ENCODE data around the gene PTPRQ. TPM values are rescaled to one million over a fixed set of nuclear protein-coding genes. Genes with fewer than 3 reads are reported as not detected.

The PTPRQ gene
- total and polyA plus RNA-seq, 2 of the 8 experiments (the other 6 are each of a cell fraction or from before 2014, with no cell fraction given) = not detected

DNA sequence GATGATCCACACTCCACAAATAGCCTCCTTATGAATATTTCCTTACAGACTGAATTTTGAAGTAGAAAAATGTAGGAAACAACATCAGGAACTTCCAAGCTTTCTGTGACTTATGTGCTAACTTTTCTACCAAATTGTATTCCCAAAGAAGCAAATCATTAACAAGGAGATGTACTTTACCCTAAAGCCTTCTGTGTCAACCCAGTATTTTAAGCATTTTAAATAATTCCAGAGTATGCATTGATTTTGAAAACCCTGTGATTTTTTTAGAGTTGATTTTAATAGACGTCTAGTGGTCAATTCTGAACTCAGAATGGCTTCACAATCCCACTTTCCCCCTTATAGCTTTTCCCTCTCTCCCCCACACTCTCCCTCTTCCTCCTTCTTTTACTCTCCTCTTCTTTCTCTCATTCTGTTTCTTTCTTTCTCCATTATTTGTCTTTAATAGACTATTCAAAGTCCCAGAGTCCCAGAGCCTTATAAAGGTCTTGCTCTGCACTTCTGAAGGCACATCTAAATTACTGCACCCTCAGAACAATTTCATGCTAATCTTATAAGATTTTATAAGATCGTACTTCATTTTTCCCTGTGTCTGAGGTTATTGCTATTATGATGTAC lies 253.3 kb downstream of the PTPRQ start:
- H2BK5ac ChIP-seq (ENCODE audit: low read depth, low read length) = no peak overlapping the region
- FAIRE-seq = no peak
- no peak overlapping the region for H3K18ac ChIP-seq (ENCODE audit: extremely low read depth, low read length)
- ChIA-PET CTCF (ENCODE audit: partially characterized antibody) (interaction anchor here (1.1 to 2.7 kb wide), 2 partner anchors 13 to 17 kb away, joined by 3 to 8 read pairs; no protein-coding TSS in a partner anchor), POLR2A (ENCODE audit: partially characterized antibody) (interaction anchor here (1.0 kb wide), 1 partner anchor 20 kb away, joined by 3 read pairs; no protein-coding TSS in a partner anchor)
- H3K56ac ChIP-seq (replicated peaks; ENCODE audit: insufficient read length, low read depth, low read length) = no peak overlapping the region
- no peak overlapping the region for H4K5ac ChIP-seq (ENCODE audit: insufficient read length, low read depth, low read length)
- WGBS, 2 experiments (ENCODE audit: extremely low coverage in 1 of 2, insufficient coverage in 1 of 2, insufficient read length in 1 of 2, insufficient replicate concordance in 2 of 2, low coverage in 1 of 2, low lambda C conversion rate in 2 of 2, missing lambda C conversion rate in 1 of 2) = 65% methylated on average over 2 of the region's 2 CpGs; no CpG with 5 or more reads in 1 of the 2 experiments
- no peaks in the 10 kb centered on the region for H3K36me3 ChIP-seq (ENCODE audit: control insufficient read depth in 2 of 4, insufficient read depth in 4 of 4, low read length in 3 of 4)
- no peak overlapping the region for H3K4me2 ChIP-seq (ENCODE audit: insufficient read depth in 1 of 2, low read depth in 2 of 2, low read length in 2 of 2)
- no peak overlapping the region for H3K4me3 ChIP-seq (ENCODE audit: extremely low read depth in 1 of 4, insufficient read depth in 2 of 4, low read depth in 3 of 4, low read length in 4 of 4)
- H3K9me3 ChIP-seq (ENCODE audit: insufficient read depth in 2 of 2, low read depth in 1 of 2, low read length in 1 of 2) = no peaks in the 10 kb centered on the region
- no peak overlapping the region for H3K4ac ChIP-seq (replicated peaks; ENCODE audit: insufficient read length, low read depth, low read length)
- H3K14ac ChIP-seq (ENCODE audit: insufficient read length) = no peak overlapping the region
- H2BK12ac ChIP-seq (ENCODE audit: low read depth, low read length) = no peak overlapping the region
- no peak overlapping the region for H2AFZ ChIP-seq (ENCODE audit: low read length)
- no peak for DNase-seq (ENCODE audit: low read depth in 1 of 2, low spot score in 2 of 2)
- H3K79me1 ChIP-seq (ENCODE audit: low read depth, low read length) = no peaks in the 10 kb centered on the region
- H2BK120ac ChIP-seq (replicated peaks; ENCODE audit: low read depth, low read length) = no peak overlapping the region
- H4K91ac ChIP-seq (replicated peaks; ENCODE audit: insufficient read length, low read length) = no peak overlapping the region
- no peaks in the 10 kb centered on the region for H4K20me1 ChIP-seq (replicated peaks in 1 of 2; ENCODE audit: control insufficient read depth in 1 of 2, insufficient read depth in 2 of 2, low read length in 2 of 2)
- no peaks in the 10 kb centered on the region for H3K4me1 ChIP-seq (replicated peaks in 1 of 4; ENCODE audit: control insufficient read depth in 3 of 4, insufficient read depth in 4 of 4, low read length in 3 of 4)
- H3K23me2 ChIP-seq (ENCODE audit: low read depth, low read length) = no peaks in the 10 kb centered on the region
- H3K79me2 ChIP-seq (ENCODE audit: control insufficient read depth in 1 of 2, insufficient read depth in 2 of 2, low read length in 2 of 2) = no peaks in the 10 kb centered on the region
- H2BK20ac ChIP-seq (ENCODE audit: low read length) = no peak overlapping the region
- H3K27me3 ChIP-seq (replicated peaks in 1 of 4; ENCODE audit: control insufficient read depth in 3 of 4, extremely low read depth in 1 of 4, insufficient read depth in 3 of 4, low read length in 3 of 4) = no peaks in the 10 kb centered on the region
- no peak overlapping the region for H3K9ac ChIP-seq (replicated peaks in 1 of 4; ENCODE audit: extremely low read depth in 1 of 4, low read depth in 3 of 4, low read length in 3 of 4)
- H4K8ac ChIP-seq (ENCODE audit: extremely low read depth, insufficient read depth, low read length) = no peak overlapping the region
- H2AK5ac ChIP-seq (ENCODE audit: low read depth, low read length) = no peak overlapping the region
- H3K23ac ChIP-seq (ENCODE audit: insufficient read length) = no peak overlapping the region
- no peak overlapping the region for H2BK15ac ChIP-seq (ENCODE audit: low read length)
- H3K27ac ChIP-seq (ENCODE audit: low read depth, low read length) = no peak overlapping the region
- TF ChIP-seq CTBP2 (IDR thresholded peaks at IDR 0.05; ENCODE audit: borderline replicate concordance, insufficient read depth, insufficient read length, low read length) (no peak), CHD1 (IDR thresholded peaks at IDR 0.05; ENCODE audit: low read depth, low read length) (no peak), BACH1 (IDR thresholded peaks at IDR 0.05; ENCODE audit: low read length) (no peak), PHF8 (conservative IDR thresholded peaks at IDR 0.05; ENCODE audit: low read depth, low read length) (no peak), CTCF (IDR thresholded peaks at IDR 0.05; ENCODE audit: control extremely low read depth in 1 of 3, insufficient read depth in 1 of 3, low read depth in 1 of 3, low read length in 3 of 3) (no peak), MAFK (IDR thresholded peaks at IDR 0.05; ENCODE audit: low read depth, low read length) (no peak), RBBP5 (IDR thresholded peaks at IDR 0.05; ENCODE audit: borderline replicate concordance, low read depth, low read length) (no peak), SIN3A (conservative IDR thresholded peaks at IDR 0.05 in 1 of 2, IDR thresholded peaks at IDR 0.05 in 1 of 2; ENCODE audit: low read depth in 1 of 2, low read length in 2 of 2) (no peak), TAF7 (optimal IDR thresholded peaks at IDR 0.05; ENCODE audit: borderline replicate concordance, low read depth, low read length) (no peak), TCF12 (IDR thresholded peaks at IDR 0.05; ENCODE audit: low read depth, low read length) (no peak)

Data from H1 (cell line).